ENCODE measurements around the gene ADGRV1.

ADGRV1 gene

DNA sequence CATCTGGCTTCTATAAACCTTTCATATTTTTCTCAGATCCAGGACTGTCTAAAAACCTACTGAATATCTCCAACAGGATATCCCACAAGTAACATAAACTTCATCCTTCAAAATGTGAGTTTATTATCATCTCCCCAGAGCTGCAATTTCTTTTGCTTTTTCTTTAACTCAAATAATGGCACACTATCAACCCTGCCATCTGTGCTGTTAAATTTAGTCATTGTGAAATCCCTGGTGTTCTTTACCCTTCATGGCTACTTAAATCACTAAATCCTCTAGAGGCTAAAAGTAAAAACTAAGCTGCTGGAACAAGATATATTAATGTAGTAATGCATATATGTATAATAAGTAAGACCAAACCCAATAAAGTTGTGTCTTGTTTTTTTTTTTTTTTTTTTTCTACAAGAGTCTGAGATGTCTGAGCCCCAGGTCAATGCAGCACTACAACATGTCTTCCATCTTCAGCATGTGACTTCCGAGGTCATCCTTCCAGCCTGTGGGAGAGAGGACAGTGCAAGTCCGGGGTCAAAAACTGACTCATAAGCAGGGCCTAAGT, 362.9 kb downstream of the ADGRV1 start:
- TF ChIP-seq CTCF (IDR thresholded peaks at IDR 0.05), result no peak

DNA sequence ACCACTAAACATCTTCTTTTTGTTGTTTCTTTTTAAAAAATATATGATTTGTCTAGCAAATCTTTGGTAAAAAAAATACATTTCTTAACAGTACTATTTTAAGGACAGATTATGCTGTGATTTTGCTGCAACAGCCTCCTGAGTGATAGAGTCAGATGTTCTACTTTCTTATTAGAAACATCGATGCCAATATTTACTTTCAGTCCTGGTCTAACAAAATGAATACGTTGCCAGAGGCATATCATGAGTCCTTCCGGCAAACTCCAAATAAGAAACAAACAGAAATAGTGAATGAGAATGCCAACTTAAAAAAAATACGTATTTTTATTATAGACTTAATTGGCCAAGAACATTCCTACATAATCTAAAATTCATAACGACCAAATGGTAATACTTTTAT, 371.5 kb downstream of the ADGRV1 start:
- no peak for TF ChIP-seq CTCF (IDR thresholded peaks at IDR 0.05)

GRCh38 chr5:90930756-90931431, 372.3 kb downstream of the ADGRV1 start:
- TF ChIP-seq CTCF (IDR thresholded peaks at IDR 0.05), result no peak

DNA sequence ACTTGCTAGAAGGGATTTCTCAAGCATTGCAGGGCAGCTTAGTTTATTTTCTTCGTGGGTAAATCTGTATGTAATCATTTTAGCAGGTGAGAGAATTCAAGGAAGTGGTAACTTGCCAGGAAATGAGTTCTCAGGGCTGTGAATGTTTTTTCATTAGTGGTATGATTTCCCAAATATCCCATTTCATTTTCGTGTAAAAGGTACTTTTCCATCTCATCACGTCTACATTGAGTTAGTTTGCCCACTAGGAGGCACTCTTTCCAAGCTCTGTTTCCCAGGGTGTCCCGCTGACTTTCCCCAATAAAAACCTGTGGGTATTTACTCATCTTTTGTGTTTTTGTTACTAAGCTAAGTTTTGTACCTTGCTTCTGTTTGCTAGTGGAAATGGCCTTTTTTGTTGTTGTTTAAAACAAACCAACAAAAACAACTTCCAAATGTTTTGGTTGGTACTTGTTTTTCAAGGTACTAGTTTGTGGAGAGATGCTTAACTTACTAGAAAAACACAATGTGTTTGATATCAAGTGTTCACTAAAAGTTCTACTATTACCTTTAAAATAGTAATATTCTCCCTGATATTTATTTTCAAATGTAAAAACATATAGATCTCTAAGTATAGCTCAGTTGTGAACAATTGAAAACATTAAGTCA, 373.6 kb downstream of the ADGRV1 start:
- peak; percentile 82 for TF ChIP-seq CTCF (IDR thresholded peaks at IDR 0.05)

DNA sequence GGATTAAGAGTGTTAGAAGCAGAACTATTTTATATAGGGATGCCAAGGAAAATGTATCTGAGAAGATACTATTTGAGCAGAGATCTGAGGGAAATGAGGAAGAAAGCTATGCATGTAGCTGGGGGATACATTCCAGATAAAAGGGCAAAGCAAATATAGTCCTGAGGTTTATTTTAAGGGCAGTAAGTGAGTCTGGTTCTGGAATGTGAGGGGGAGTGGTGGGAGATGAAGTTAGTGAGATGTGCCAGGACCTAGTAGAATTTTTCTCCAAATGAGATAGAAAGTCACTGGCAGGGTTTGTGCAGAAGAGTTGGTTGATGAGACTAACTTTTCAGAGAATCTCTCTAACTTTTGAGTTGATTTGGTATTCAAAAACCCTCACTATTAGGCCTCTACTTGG, 374.7 kb downstream of the ADGRV1 start:
- TF ChIP-seq CTCF (IDR thresholded peaks at IDR 0.05), result no peak

- TF ChIP-seq CTCF (IDR thresholded peaks at IDR 0.05), result no peak
Measured at GRCh38 chr5:90934091-90934719, 375.6 kb downstream of the ADGRV1 start.

- no peak for TF ChIP-seq CTCF (IDR thresholded peaks at IDR 0.05)
Measured at GRCh38 chr5:90934738-90935137, 376.1 kb downstream of the ADGRV1 start.
